ENCODE results near the gene FAM200B. TPM values are rescaled to one million over a fixed set of nuclear protein-coding genes. Genes with fewer than 3 reads are reported as not detected.
A peak's percentile ranks its signal among the peaks of the same experiment; 100 is the strongest.

Gene FAM200B
- total RNA-seq, 1 experiment from 2014 or later: 38.7 TPM

DNA sequence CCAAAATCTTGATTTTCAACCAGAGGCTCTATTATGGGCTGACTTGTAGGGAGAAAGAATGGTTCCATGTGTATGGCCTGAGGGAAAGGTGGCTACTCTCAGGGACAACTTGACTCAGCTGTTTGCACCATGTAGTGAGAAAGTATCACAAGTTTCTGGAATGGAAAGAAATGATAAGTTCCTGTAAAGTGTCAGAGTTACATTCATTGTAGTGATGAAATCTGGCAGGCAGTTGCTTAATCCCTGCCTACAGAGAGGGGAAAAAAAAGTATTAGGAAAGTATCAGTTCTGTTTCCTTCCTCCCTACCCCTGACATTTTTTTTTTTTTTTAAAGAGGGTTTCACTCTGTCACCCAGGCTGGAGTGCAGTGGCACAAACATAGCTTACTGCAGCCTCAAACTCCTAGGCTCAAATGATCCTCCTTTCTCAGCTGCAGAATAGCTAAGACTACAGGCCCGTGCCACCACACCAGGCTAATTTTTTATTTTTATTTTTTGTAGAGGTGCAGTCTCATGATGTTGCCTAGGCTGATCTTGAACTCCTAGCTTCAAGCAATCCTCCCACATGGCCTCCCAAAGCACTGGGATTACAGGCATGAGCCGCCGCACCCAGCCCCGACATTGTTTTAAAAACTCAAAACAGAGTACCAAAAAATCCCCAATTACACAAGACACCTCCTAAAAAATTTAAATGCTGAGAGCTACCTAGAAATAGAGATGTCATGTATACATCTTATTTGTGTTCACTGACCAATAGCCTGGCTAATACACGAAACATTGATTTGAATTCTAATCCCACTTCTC lies 21.7 kb upstream of the FAM200B start:
- DNase-seq (ENCODE audit: low read depth): no peak
- in situ Hi-C loops (cut with HindIII; ENCODE audit: low pct_unique_long_range_greater_than_20kb, low sequenced_read_pairs): no loop called here

DNA sequence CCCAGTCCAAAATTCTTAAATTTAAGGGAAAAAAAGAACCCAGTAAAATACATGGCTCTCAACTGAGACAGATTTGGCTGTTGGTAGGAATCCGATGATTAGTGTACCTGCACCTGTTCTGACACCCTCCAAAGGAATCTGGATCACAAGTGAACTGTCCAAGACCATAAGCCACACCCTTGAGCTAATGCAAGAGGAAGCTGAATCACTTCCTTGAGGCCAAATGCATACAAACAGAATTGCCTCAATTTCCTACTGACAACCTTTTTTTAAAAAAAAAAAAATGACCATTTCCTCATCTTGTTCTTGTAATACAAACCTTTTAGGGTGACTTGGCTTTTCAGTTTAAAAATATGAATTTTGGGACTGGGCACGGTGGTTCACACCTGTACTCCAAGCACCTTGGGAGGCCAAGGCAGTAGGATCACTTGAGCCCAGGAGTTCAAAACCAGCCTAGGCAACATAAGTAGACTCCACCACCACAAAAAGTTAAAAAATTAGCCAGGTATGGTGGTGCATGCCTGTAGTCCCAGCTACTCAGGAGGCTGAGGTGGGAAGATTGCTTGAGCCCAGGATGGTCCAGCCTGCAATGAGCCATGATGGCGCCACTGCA lies 15.8 kb upstream of the FAM200B start:
- in situ Hi-C loops (cut with HindIII; ENCODE audit: low pct_unique_long_range_greater_than_20kb, low sequenced_read_pairs): no loop called here
- no peak for DNase-seq (ENCODE audit: low read depth)

DNA sequence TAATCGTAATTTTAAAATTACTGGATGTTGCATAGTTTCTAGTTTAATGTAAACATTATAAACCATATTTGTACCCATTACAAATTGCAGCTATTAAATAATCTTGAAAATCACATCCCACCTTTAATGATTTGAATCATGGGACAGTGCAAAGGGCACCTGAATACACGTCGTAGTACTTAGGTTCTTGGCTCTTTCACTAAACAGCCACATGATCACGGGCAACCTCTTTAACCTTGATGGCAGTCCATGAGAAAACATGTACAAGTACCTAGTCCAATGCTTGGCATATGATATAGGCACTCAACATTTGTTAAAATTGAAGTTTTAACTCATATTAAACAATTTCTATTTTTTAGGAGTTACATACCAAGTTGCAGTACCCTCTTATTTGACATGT lies 14.6 kb upstream of the FAM200B start:
- in situ Hi-C loops (cut with HindIII; ENCODE audit: low pct_unique_long_range_greater_than_20kb, low sequenced_read_pairs): no loop called here
- no peak for DNase-seq (ENCODE audit: low read depth)

DNA sequence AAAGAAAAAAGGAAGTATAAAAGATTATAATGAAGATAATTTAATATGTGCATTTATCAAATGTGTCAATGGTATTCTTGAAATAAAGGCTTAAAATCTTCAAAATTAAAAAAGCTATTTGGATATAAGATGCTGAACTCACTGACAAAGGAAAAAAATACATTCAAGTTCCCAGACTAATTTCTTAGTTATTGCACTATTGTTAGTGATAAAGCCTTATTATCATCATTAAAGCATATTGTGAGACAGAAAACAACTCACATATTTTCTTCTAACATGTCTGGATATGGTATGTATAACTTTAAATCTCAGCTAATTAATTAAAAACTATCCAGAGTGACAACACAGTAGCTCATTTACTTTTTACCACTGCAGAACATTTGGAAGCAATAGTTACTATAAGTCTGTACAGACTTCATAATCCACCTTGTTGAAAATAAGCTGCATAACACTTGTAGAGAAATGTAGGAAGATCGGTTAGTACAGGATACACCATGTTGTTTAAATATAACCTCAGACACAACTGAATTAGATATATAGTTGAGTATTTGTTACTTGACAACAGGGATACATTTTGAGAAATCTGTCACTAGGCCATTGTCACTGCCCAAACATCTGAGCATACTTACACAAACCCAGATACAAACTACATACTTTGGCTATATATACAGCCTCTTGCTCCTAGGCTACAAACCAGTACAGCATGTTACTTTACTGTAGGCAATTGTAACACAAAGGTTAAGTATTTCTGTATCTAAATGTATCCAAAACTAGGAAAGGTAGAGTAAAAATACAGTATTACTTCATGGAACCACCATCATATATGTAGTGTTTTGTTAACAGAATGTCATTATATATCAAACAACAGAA lies 12.8 kb upstream of the FAM200B start:
- DNase-seq (ENCODE audit: low read depth): no peak
- in situ Hi-C loops (cut with HindIII; ENCODE audit: low pct_unique_long_range_greater_than_20kb, low sequenced_read_pairs): no loop called here

DNA sequence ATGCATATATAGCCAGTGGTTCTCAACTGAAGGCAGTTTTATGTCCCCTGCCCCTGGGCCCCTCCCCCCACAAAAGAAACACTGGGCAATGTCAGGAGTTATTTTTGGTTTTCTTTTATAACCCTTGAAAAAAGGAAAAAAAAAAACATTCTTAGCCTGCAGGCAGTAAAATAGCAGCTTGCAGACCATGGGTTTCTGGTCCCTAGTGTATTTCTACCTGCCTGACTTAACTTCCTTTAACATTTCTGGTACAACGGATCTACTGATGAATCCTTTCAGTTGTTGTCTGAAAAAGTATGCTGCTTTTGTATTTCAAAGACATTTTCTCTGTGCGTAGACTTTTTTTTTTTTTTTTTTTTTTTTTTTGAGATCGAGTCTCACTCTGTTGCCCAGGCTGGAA lies 11.1 kb upstream of the FAM200B start:
- no peak for DNase-seq (ENCODE audit: low read depth)
- in situ Hi-C loops (cut with HindIII; ENCODE audit: low pct_unique_long_range_greater_than_20kb, low sequenced_read_pairs): no loop called here

DNA sequence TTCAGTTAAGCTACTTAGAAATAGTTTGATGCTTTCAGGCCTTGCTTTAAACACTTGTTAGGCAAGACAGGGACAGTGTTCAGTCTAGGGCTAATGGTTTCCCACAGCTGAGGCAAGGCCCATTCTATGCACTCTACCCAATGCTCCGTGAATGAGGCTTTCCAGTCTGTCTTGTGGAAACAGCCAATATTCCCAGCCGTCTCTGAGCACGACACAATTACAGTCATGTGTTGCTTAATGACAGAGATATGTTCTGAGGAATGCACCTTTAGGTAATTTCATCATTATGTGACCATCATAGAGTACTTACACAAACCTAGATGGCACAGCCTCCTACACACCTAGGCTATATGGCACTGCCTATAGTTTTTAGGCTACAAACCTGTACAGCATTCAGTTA lies 9.5 kb upstream of the FAM200B start:
- in situ Hi-C loops (cut with HindIII; ENCODE audit: low pct_unique_long_range_greater_than_20kb, low sequenced_read_pairs): no loop called here
- no peak for DNase-seq (ENCODE audit: low read depth)

DNA sequence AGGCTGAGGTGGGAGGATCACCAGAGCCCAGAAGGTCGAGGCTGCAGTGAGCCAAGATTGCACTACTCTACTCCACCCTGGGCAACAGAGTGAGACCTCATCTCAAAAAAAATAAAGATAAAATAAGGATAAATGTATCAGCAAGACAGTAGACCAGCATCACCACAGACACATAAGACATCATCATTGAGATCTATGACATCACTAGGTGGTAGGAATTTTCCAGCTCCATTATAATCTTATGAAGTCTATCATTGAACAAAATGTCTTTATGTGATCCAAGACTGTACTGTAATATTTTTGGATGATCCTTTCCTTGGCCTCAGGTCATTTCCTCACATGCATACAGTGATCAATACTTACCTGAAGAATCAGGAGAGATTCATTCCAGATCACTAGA lies 8.3 kb upstream of the FAM200B start:
- in situ Hi-C loops (cut with HindIII; ENCODE audit: low pct_unique_long_range_greater_than_20kb, low sequenced_read_pairs): no loop called here
- no peak for DNase-seq (ENCODE audit: low read depth)

DNA sequence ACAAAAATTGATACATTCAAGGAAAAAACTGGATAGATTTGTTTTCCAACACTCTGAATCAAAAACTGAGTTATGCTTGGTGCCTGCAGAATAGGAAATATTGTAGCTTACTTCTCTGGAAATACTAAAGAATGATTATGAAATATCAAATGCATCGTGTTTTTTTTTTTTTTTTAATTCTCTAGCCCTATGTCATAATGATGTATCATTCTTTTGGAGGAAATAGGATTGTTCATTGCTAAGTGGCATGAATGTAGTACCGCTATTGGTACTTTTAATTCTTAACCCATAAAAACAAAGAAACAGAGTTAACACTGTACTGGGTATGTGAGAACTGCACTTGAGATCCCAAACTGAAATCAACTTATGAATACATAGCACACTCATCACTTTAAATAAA lies 7.6 kb upstream of the FAM200B start:
- in situ Hi-C loops (cut with HindIII; ENCODE audit: low pct_unique_long_range_greater_than_20kb, low sequenced_read_pairs): no loop called here
- DNase-seq (ENCODE audit: low read depth): no peak

DNA sequence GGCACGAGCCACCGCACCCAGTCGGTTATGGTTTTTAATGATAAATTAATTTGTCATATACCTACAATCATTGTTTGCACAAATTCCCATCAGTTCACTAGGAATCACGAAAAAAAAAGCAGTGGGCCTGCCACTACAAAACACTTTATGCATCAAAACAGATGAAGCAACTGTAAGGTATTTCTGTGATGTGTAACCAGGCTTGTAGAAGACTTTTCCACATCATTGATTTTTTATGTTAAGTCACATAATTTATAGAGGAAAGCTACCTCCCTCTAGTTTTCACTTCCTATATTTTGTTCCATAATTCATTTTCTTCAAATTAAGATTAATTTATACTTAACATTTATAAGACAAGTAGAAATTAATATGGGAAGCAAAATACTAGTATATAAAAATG lies 6.7 kb upstream of the FAM200B start:
- DNase-seq (ENCODE audit: low read depth): no peak
- in situ Hi-C loops (cut with HindIII; ENCODE audit: low pct_unique_long_range_greater_than_20kb, low sequenced_read_pairs): no loop called here

DNA sequence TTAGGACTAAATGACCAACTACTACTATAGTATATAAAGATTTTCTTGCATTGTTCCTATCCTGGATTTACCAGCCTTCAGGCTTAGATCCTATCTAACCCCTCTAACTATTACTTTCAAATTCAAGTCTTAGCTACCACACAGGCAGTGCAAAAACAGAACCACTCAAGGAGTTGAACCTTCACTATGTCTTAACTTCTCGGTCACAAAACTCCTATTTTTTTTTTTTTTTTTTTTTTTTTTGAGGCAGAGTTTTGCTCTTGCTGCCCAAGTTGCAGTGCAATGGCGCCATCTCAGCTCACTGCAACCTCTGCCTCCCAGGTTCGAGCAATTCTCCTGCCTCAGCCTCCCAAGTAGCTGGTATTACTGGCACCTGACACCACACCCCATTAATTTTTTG lies 6.3 kb upstream of the FAM200B start:
- in situ Hi-C loops (cut with HindIII; ENCODE audit: low pct_unique_long_range_greater_than_20kb, low sequenced_read_pairs): no loop called here

DNA sequence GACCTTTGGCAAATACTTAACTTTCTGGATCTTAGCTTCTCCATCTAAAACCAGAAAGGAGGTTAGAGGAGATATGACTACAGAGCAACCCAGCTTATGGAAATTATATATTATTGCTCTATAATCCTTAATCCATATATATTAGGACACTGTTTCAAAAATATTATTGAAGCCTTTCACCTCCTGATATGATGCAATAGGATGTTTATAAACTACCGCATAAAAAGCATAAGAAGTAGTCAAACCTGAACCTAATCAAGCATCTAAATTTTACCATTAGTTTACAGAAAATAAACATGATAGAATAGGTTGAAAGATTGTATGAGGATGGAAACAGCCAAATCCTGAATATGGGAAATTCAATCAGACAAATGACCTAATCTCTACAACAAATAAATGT lies 5.6 kb upstream of the FAM200B start:
- in situ Hi-C loops (cut with HindIII; ENCODE audit: low pct_unique_long_range_greater_than_20kb, low sequenced_read_pairs): no loop called here
- DNase-seq (ENCODE audit: low read depth): no peak

More for the DNA sequence above, 6.3 kb upstream of the FAM200B start:
- DNase-seq (ENCODE audit: low read depth): no peak

DNA sequence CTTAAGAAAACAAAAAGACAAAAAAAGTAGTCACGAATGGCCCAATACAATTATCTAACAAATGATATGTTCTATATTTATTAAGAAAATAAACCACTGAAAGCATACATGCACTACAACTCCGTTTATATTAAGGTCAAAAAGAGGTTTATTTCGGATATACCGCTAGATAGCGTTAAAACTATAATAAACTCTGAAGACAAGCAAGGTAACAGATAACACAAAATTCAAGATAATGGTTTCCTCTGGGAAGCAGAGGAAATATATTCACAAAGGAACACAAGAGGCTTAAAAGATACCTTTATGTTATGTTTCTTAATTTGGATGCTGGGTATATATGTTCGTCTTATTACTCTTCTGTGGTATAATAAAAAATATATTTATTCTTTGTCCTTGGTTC lies 4.7 kb upstream of the FAM200B start:
- in situ Hi-C loops (cut with HindIII; ENCODE audit: low pct_unique_long_range_greater_than_20kb, low sequenced_read_pairs): no loop called here
- DNase-seq (ENCODE audit: low read depth): no peak

DNA sequence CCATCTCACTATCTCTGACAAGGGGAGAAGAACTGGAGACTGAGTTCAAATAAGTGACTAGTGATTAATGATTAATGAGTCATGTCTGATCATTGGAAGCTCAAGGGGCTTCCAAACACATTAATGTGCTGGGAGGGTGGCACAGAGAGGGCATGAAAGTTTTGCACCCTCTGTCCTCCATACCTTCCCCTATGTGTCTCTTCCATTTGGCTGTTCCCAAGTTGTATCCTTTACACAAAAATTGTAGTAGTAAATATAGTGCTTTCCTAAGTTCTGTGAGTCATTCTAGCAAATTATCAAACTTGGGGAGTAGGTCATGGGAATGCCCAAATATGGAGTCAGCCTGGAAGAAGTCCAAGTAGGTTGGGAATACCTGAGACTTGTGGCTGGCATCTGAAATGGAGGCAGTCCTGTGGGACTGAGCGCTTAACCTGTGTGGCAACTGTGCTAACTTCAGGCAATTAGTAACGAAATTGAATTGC lies 4.1 kb upstream of the FAM200B start:
- in situ Hi-C loops (cut with HindIII; ENCODE audit: low pct_unique_long_range_greater_than_20kb, low sequenced_read_pairs): no loop called here
- peak; percentile 91 for DNase-seq (ENCODE audit: low read depth)

DNA sequence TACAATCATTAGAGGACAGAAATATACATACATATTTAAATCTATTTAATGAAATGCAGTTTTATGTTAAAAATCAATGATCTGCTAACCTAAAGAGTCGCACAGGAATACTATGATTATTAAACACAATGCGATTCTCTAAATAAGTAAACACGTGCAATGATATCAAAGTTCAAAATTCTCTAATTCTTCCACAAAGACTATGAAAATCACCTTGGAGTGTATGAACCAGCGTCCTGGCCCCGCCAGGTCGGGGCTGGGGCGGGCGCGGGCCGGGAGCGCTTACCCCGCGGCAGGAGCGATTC lies 608 bp upstream of the FAM200B start:
- in situ Hi-C loops (cut with HindIII; ENCODE audit: low pct_unique_long_range_greater_than_20kb, low sequenced_read_pairs): no loop called here
- DNase-seq (ENCODE audit: low read depth): no peak

DNA sequence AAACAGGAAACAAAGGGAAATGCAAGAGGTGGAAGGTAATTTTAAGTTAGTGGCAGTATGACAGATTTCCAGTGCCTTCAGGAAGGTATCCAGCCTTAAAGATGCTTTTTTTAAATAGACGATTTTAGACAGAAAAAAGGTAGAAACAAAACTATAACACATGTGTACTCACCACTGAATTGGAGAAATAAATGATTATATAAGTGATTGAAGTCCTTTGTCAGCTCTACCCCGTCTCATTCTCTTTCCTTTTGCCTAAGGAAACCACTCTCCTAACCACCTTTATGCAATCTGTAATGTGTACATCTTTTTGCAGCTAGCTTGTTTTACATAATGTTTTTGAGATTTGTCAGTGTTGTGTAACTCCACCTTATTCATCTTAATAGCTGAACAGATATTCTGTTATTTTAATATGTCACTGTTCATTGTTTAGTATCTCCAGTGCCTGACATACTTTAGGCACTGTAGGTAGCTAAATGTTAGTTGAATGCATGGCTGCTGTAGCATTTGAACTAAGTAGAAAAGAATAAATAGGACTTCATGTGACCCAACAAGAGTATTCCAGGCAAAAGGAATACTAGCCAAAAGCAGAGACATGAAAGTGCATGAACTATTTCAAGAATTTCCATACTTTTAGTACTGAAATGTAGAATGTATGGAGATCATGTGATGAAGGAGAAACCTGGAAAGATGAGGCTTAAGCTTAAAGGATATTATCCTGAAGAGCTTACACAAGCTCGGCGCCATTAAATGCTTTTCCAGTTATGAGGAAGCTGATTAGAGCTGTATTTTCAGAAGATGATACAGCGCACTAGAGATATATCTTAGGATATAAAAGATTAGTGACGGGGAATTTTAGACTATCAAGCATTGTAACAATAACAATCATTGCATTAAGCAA lies 865 bp downstream of the FAM200B start:
- no peak for DNase-seq (ENCODE audit: low read depth)
- in situ Hi-C loops (cut with HindIII; ENCODE audit: low pct_unique_long_range_greater_than_20kb, low sequenced_read_pairs): no loop called here

DNA sequence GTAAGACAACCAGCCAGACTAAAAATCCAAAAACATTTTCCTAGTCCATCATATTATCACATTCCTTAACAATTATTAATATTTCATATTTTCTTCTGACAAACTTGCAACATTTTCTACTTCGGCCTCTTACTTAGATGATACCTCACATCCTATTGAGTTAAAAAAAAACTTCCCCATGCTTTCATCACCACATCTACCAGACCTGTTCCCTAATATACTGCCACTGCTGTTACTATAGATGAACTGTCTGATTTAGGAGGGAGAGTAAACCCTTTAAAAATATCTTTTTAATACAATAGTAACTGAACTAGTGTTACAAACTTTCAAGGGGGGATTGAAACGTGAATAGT lies 1.5 kb downstream of the FAM200B start:
- no peak for DNase-seq (ENCODE audit: low read depth)
- in situ Hi-C loops (cut with HindIII; ENCODE audit: low pct_unique_long_range_greater_than_20kb, low sequenced_read_pairs): no loop called here

DNA sequence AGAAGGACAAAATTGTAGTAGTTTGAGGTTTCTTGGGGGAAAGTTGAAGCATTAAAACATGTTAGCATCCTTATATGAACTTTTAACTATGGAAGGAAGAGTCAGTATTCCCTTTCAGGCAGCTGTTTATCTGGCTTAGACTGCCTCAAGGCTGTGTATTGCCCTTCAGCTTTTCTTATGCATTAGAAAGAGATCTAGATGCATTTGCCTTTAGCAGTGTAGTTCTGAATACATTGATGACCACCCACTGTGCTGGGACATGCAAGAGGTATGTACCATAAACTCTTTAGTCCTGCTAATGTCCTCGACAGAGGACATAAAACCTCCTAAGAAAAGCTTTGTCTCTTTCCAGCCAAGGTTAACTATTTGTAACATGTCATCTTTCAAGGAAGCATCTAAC lies 2.9 kb downstream of the FAM200B start:
- DNase-seq (ENCODE audit: low read depth): no peak
- in situ Hi-C loops (cut with HindIII; ENCODE audit: low pct_unique_long_range_greater_than_20kb, low sequenced_read_pairs): no loop called here

DNA sequence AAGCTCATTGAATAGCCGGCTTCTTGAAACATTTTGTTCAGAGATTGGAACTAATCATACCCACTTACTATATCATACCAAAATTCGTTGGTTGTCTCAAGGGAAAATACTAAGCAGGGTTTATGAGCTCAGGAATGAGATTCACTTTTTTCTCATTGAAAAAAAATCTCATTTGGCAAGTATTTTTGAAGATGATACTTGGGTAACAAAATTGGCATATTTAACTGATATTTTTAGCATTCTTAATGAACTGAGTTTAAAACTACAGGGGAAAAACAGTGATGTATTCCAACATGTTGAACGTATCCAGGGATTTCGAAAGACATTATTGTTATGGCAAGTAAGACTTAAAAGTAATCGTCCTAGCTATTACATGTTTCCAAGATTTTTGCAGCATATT lies 6.4 kb downstream of the FAM200B start:
- in situ Hi-C loops (cut with HindIII; ENCODE audit: low pct_unique_long_range_greater_than_20kb, low sequenced_read_pairs): no loop called here

More for the DNA sequence above, 6.4 kb downstream of the FAM200B start:
- DNase-seq (ENCODE audit: low read depth): no peak

Measured in Caki2 (cell line).